ENCODE results near the gene RGS3. TPM values are rescaled to one million over a fixed set of nuclear protein-coding genes. Genes with fewer than 3 reads are reported as not detected.
"Not testable (repeated sequence)": the region's sequence is repeated elsewhere in the genome, so short reads cannot be mapped to it uniquely, and the experiment has no call there.

RGS3 gene
- total RNA-seq, 2 donors from 2014 or later = 36.5 to 48.2 TPM

GRCh38 chr9:113545068-113545467 is 81.5 kb downstream of the RGS3 start:
- Mint-ChIP-seq H3K27me3 (ENCODE audit: low read depth) (no peaks in the 10 kb centered on the region), H3K9me3 (no peaks in the 10 kb centered on the region), H3K27ac (no peak overlapping the region), H3K4me3 (no peak overlapping the region), H3K36me3 (ENCODE audit: insufficient read depth in 2 of 2) (peaks cover 0 to 2% of the 10 kb centered on the region in 2 donors), H3K4me1 (ENCODE audit: low read depth) (peaks cover 34% of the 10 kb centered on the region)
- ATAC-seq (replicated peaks in 1 of 2) = no peak
- DNase-seq = no peak

GRCh38 chr9:113546566-113546965 is 83.0 kb downstream of the RGS3 start:
- H3K27ac Mint-ChIP-seq = peak overlapping the region; percentile 39
- H3K36me3 Mint-ChIP-seq (ENCODE audit: insufficient read depth in 2 of 2) = peaks cover 0 to 2% of the 10 kb centered on the region in 2 donors
- no peak overlapping the region for H3K4me3 Mint-ChIP-seq
- peaks cover 34% of the 10 kb centered on the region for H3K4me1 Mint-ChIP-seq (ENCODE audit: low read depth)
- ATAC-seq (replicated peaks in 1 of 2) (no peak), DNase-seq (no peak)
- H3K9me3 Mint-ChIP-seq = no peaks in the 10 kb centered on the region
- H3K27me3 Mint-ChIP-seq (ENCODE audit: low read depth) = no peaks in the 10 kb centered on the region

GRCh38 chr9:113547501-113547900 is 84.0 kb downstream of the RGS3 start:
- no peak for ATAC-seq (replicated peaks in 1 of 2)
- no peaks in the 10 kb centered on the region for H3K27me3 Mint-ChIP-seq (ENCODE audit: low read depth)
- H3K27ac Mint-ChIP-seq = peak overlapping the region; percentile 85
- DNase-seq = no peak
- peaks cover 0 to 2% of the 10 kb centered on the region in 2 donors for H3K36me3 Mint-ChIP-seq (ENCODE audit: insufficient read depth in 2 of 2)
- H3K4me3 Mint-ChIP-seq = peak overlapping the region; percentile 31 to 54
- no peaks in the 10 kb centered on the region for H3K9me3 Mint-ChIP-seq
- peaks cover 34% of the 10 kb centered on the region for H3K4me1 Mint-ChIP-seq (ENCODE audit: low read depth)

GRCh38 chr9:113548221-113549041 is 84.9 kb downstream of the RGS3 start:
- ATAC-seq (replicated peaks in 1 of 2) (peak; percentile 85 to 93), DNase-seq (peak; percentile 11 to 20)
- peak overlapping the region; percentile 31 to 54 for H3K4me3 Mint-ChIP-seq
- no peaks in the 10 kb centered on the region for H3K27me3 Mint-ChIP-seq (ENCODE audit: low read depth)
- H3K27ac Mint-ChIP-seq = peak overlapping the region; percentile 85
- no peaks in the 10 kb centered on the region for H3K36me3 Mint-ChIP-seq (ENCODE audit: insufficient read depth in 2 of 2)
- H3K4me1 Mint-ChIP-seq (ENCODE audit: low read depth) = peaks cover 34% of the 10 kb centered on the region
- H3K9me3 Mint-ChIP-seq = no peaks in the 10 kb centered on the region

- not testable (repeated sequence) for H3K9me3 Mint-ChIP-seq; H3K27me3 Mint-ChIP-seq (ENCODE audit: low read depth); DNase-seq; H3K36me3 Mint-ChIP-seq (ENCODE audit: insufficient read depth in 2 of 2); ATAC-seq (replicated peaks in 1 of 2); H3K27ac Mint-ChIP-seq; H3K4me3 Mint-ChIP-seq
- H3K4me1 Mint-ChIP-seq (ENCODE audit: low read depth) = peaks cover 34% of the 10 kb centered on the region
Observed at GRCh38 chr9:113549892-113550291, 86.4 kb downstream of the RGS3 start.

GRCh38 chr9:113556877-113557593 is 93.5 kb downstream of the RGS3 start:
- no peaks in the 10 kb centered on the region for H3K27me3 Mint-ChIP-seq (ENCODE audit: low read depth)
- H3K4me1 Mint-ChIP-seq (ENCODE audit: low read depth) = peaks cover 39% of the 10 kb centered on the region
- H3K4me3 Mint-ChIP-seq = peak overlapping the region in 1 of 2 donors; percentile 34
- DNase-seq = no peak
- ATAC-seq (replicated peaks in 1 of 2) = peak; percentile 67 to 84
- H3K27ac Mint-ChIP-seq = no peak overlapping the region
- no peaks in the 10 kb centered on the region for H3K36me3 Mint-ChIP-seq (ENCODE audit: insufficient read depth in 2 of 2)
- no peaks in the 10 kb centered on the region for H3K9me3 Mint-ChIP-seq

GRCh38 chr9:113558632-113559502 is 95.3 kb downstream of the RGS3 start:
- Mint-ChIP-seq H3K27me3 (ENCODE audit: low read depth) (no peaks in the 10 kb centered on the region), H3K27ac (no peak overlapping the region), H3K36me3 (ENCODE audit: insufficient read depth in 2 of 2) (no peaks in the 10 kb centered on the region), H3K9me3 (no peaks in the 10 kb centered on the region), H3K4me3 (no peak overlapping the region), H3K4me1 (ENCODE audit: low read depth) (peaks cover 39% of the 10 kb centered on the region)
- DNase-seq = no peak
- no peak for ATAC-seq (replicated peaks in 1 of 2)

- Mint-ChIP-seq H3K9me3 (no peaks in the 10 kb centered on the region), H3K4me1 (ENCODE audit: low read depth) (peaks cover 41% of the 10 kb centered on the region), H3K27ac (no peak overlapping the region), H3K27me3 (ENCODE audit: low read depth) (no peaks in the 10 kb centered on the region), H3K4me3 (no peak overlapping the region), H3K36me3 (ENCODE audit: insufficient read depth in 2 of 2) (no peaks in the 10 kb centered on the region)
- ATAC-seq (replicated peaks in 1 of 2) = no peak
- no peak for DNase-seq
Observed at GRCh38 chr9:113559834-113560800, 96.6 kb downstream of the RGS3 start.

GRCh38 chr9:113562653-113563381 is 99.3 kb downstream of the RGS3 start:
- ATAC-seq (replicated peaks in 1 of 2) (no peak), DNase-seq (no peak)

GRCh38 chr9:113563826-113564497 is 100.4 kb downstream of the RGS3 start:
- H3K36me3 Mint-ChIP-seq (ENCODE audit: insufficient read depth in 2 of 2) = no peaks in the 10 kb centered on the region
- H3K4me1 Mint-ChIP-seq (ENCODE audit: low read depth) = peaks cover 16% of the 10 kb centered on the region
- H3K27ac Mint-ChIP-seq = no peak overlapping the region
- ATAC-seq (replicated peaks in 1 of 2) = no peak
- no peaks in the 10 kb centered on the region for H3K9me3 Mint-ChIP-seq
- no peak overlapping the region for H3K4me3 Mint-ChIP-seq
- no peak for DNase-seq
- H3K27me3 Mint-ChIP-seq (ENCODE audit: low read depth) = no peaks in the 10 kb centered on the region

More at GRCh38 chr9:113562653-113563381, 99.3 kb downstream of the RGS3 start:
- H3K9me3 Mint-ChIP-seq = no peaks in the 10 kb centered on the region
- no peak overlapping the region for H3K4me3 Mint-ChIP-seq
- H3K27me3 Mint-ChIP-seq (ENCODE audit: low read depth) = no peaks in the 10 kb centered on the region
- H3K27ac Mint-ChIP-seq = no peak overlapping the region
- H3K4me1 Mint-ChIP-seq (ENCODE audit: low read depth) = peaks cover 19% of the 10 kb centered on the region
- no peaks in the 10 kb centered on the region for H3K36me3 Mint-ChIP-seq (ENCODE audit: insufficient read depth in 2 of 2)

GRCh38 chr9:113564498-113565237 is 101.1 kb downstream of the RGS3 start:
- no peaks in the 10 kb centered on the region for H3K9me3 Mint-ChIP-seq
- H3K27me3 Mint-ChIP-seq (ENCODE audit: low read depth) = no peaks in the 10 kb centered on the region
- no peak for DNase-seq
- no peak for ATAC-seq (replicated peaks in 1 of 2)
- peaks cover 12% of the 10 kb centered on the region for H3K4me1 Mint-ChIP-seq (ENCODE audit: low read depth)
- H3K36me3 Mint-ChIP-seq (ENCODE audit: insufficient read depth in 2 of 2) = no peaks in the 10 kb centered on the region
- H3K4me3 Mint-ChIP-seq = peak overlapping the region in 1 of 2 donors; percentile 24
- H3K27ac Mint-ChIP-seq = no peak overlapping the region

All from activated T-cell treated with anti-CD3 and anti-CD28 coated beads, Interleukin-2, amount 50 U/mL, for 72 hours (primary cell).